Measurements from ENCODE around the gene SMYD3. TPM values are rescaled to one million over a fixed set of nuclear protein-coding genes. Genes with fewer than 3 reads are reported as not detected.

Gene SMYD3
- total and polyA plus RNA-seq, 2 of the 4 experiments (the other 2 are of a cell fraction): 26.5 to 37.6 TPM

DNA sequence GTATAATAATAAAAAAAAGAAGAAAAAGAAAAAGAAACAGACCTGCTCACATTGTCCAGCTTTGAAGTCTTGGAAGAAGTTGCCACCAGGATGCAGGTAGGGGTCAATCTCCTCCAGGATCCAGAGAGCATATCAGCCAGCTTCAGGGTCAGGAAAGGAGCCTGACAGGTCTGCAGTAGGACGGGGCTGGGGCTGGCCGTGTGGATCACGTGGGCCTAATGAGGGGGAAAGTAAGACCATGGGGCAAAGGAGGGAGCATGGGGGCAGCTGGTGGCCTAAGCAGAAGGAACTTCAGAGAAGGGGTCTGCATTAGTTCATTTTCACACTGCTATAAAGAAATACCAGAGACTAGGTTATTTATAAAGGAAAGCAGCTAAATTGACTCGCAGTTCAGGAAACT lies 19.3 kb upstream of the SMYD3 start:
- no peak overlapping the region for H3K9ac ChIP-seq (ENCODE audit: low read depth, low read length)
- intact Hi-C loops (cut with micrococcal nuclease): no loop called here
- H3K4me1 ChIP-seq (ENCODE audit: control insufficient read depth, insufficient read depth, low read length): no peaks in the 10 kb centered on the region
- no peak for TF ChIP-seq MXI1 (IDR thresholded peaks at IDR 0.05; ENCODE audit: borderline replicate concordance, low read depth, low read length)
- no peak for TF ChIP-seq NFE2L2 (IDR thresholded peaks at IDR 0.05; ENCODE audit: low read depth, low read length)
- no peak overlapping the region for H2BK20ac ChIP-seq (ENCODE audit: low read depth, low read length)
- H4K91ac ChIP-seq (ENCODE audit: insufficient read depth, low read depth, low read length): no peak overlapping the region
- no peaks in the 10 kb centered on the region for H4K20me1 ChIP-seq (ENCODE audit: insufficient read depth, low read length)
- no peak overlapping the region for H3K4me2 ChIP-seq (ENCODE audit: low read depth, low read length)
- no peak overlapping the region for H3K4me3 ChIP-seq (ENCODE audit: insufficient read depth, low read depth, low read length)
- no peak overlapping the region for H2BK120ac ChIP-seq (ENCODE audit: low read depth, low read length)
- no peak overlapping the region for H2BK15ac ChIP-seq (ENCODE audit: low read depth, low read length)
- in situ Hi-C loops (cut with MboI; ENCODE audit: low sequenced_read_pairs): no loop called here
- no peak overlapping the region for H2AFZ ChIP-seq (replicated peaks; ENCODE audit: low read length, poor library complexity)
- no TSS peak for BruUV-seq (replicated peaks)
- no peak overlapping the region for H3K27ac ChIP-seq (ENCODE audit: insufficient read depth, low read length)
- H3K27me3 ChIP-seq (ENCODE audit: control insufficient read depth, insufficient read depth, low read length): peaks cover 9% of the 10 kb centered on the region; the same call in 1 of the 2 replicates
- no peak overlapping the region for H4K8ac ChIP-seq (ENCODE audit: low read depth in 2 of 2, low read length in 2 of 2)
- DNase-seq (no peak), ATAC-seq (ENCODE audit: low read depth) (no peak)
- no peak overlapping the region for H3K56ac ChIP-seq (ENCODE audit: extremely low read depth, insufficient read depth, low read length)
- H3K9me3 ChIP-seq (ENCODE audit: control insufficient read depth, insufficient read depth, low read length): peaks cover 9% of the 10 kb centered on the region
- WGBS, 2 experiments (ENCODE audit: extremely low coverage in 2 of 2, insufficient read length in 1 of 2): no CpG with 5 or more reads among the region's 4 CpGs
- no peak overlapping the region for H2AK9ac ChIP-seq (replicated peaks; ENCODE audit: low read depth, low read length, poor library complexity)
- H3K18ac ChIP-seq (ENCODE audit: low read depth, low read length): no peak overlapping the region
- no peaks in the 10 kb centered on the region for H3K79me1 ChIP-seq (ENCODE audit: low read depth in 1 of 2, low read length in 2 of 2)
- no peak overlapping the region for H3K4ac ChIP-seq (ENCODE audit: low read depth, low read length)
- dilution Hi-C loops (cut with HindIII; ENCODE audit: low sequenced_read_pairs, unreplicated experiment): no loop called here
- no peak overlapping the region for H3K23ac ChIP-seq (ENCODE audit: low read depth, low read length)
- ChIA-PET CTCF (no interaction called here), POLR2A (ENCODE audit: unreplicated experiment) (no interaction called here)
- no peak overlapping the region for H3K14ac ChIP-seq (replicated peaks; ENCODE audit: low read depth, low read length)
- H2BK5ac ChIP-seq (ENCODE audit: low read depth, low read length, poor library complexity, severe bottlenecking): no peak overlapping the region
- H2AK5ac ChIP-seq (ENCODE audit: low read depth, low read length): no peak overlapping the region
- H4K5ac ChIP-seq (ENCODE audit: low read depth, low read length): no peak overlapping the region
- no peaks in the 10 kb centered on the region for H3K9me1 ChIP-seq (ENCODE audit: insufficient read depth, low read length)
- no peaks in the 10 kb centered on the region for H3K36me3 ChIP-seq (ENCODE audit: control insufficient read depth, insufficient read depth, low read length)
